Mesenchymal stem cell (in vitro differentiated cells and primary cell): ENCODE results near the gene OR51A4.
A peak's percentile ranks its signal among the peaks of the same experiment; 100 is the strongest.

Source experiments
- DNase-seq: peaks from one replicate; pipeline ENCODE4 v3.0.0-alpha.2; 2013
- H2AFZ ChIP-seq: one replicate; pipeline ENCODE4 v1.6.1; 2013; ENCODE audit warnings: low read depth, mild to moderate bottlenecking, control low read depth, inconsistent platforms, low read length, moderate library complexity
- H2AK5ac ChIP-seq: 2 replicates; pipeline ENCODE4 v1.6.1; 2013; ENCODE audit warnings: low read length, moderate library complexity, mild to moderate bottlenecking, inconsistent platforms; ENCODE audit not compliant: severe bottlenecking
- H2BK120ac ChIP-seq: one replicate; pipeline ENCODE4 v1.6.1; 2013; ENCODE audit warnings: low read depth, mild to moderate bottlenecking, inconsistent platforms, low read length, moderate library complexity
- H2BK12ac ChIP-seq, 2 experiments: one replicate each; pipeline ENCODE4 v1.6.1; 2013; ENCODE audit warnings: inconsistent platforms in 2 of 2, low read length in 2 of 2, mild to moderate bottlenecking in 2 of 2, moderate library complexity in 2 of 2, control low read depth in 1 of 2
- H2BK15ac ChIP-seq: one replicate; pipeline ENCODE4 v1.6.1; 2013; ENCODE audit warnings: mild to moderate bottlenecking, low read depth, inconsistent platforms; ENCODE audit not compliant: poor library complexity, severe bottlenecking
- H2BK5ac ChIP-seq: 2 replicates; pipeline ENCODE4 v1.6.1; 2013; ENCODE audit warnings: low read depth, mild to moderate bottlenecking, low read length, control low read depth, inconsistent platforms; ENCODE audit not compliant: poor library complexity, severe bottlenecking
- H3K14ac ChIP-seq, 2 experiments: one replicate each; pipeline ENCODE4 v1.6.1; 2013; ENCODE audit warnings: inconsistent platforms in 2 of 2, low read length in 2 of 2, control low read depth in 1 of 2, mild to moderate bottlenecking in 1 of 2, moderate library complexity in 1 of 2
- H3K18ac ChIP-seq, 2 experiments: one replicate each; pipeline ENCODE4 v1.6.1; 2013; ENCODE audit warnings: inconsistent platforms in 2 of 2, low read length in 2 of 2, control low read depth in 1 of 2, low read depth in 1 of 2, mild to moderate bottlenecking in 1 of 2
- H3K23ac ChIP-seq, 2 experiments: one replicate each; pipeline ENCODE4 v1.6.1; 2013; ENCODE audit warnings: inconsistent platforms in 2 of 2, low read length in 2 of 2, mild to moderate bottlenecking in 2 of 2, moderate library complexity in 2 of 2, control low read depth in 1 of 2
- H3K27ac ChIP-seq: 2 replicates; pipeline ENCODE4 v1.5.1; 2013; ENCODE audit warnings: mild to moderate bottlenecking, moderate library complexity, low read length, control low read depth, inconsistent platforms; ENCODE audit not compliant: poor library complexity, severe bottlenecking
- H3K27me3 ChIP-seq, 2 experiments: 2 replicates each; pipeline versions ENCODE4 v1.6.1 to v1.7.0; 2013; ENCODE audit warnings: low read length in 2 of 2, mild to moderate bottlenecking in 2 of 2, moderate library complexity in 2 of 2, control low read depth in 1 of 2, inconsistent platforms in 1 of 2; ENCODE audit not compliant: control insufficient read depth in 1 of 2, insufficient read depth in 1 of 2
- H3K36me3 ChIP-seq, 2 experiments: 2 replicates each; pipeline versions ENCODE4 v1.6.1 to v1.7.0; 2013; ENCODE audit warnings: low read length in 2 of 2, control low read depth in 1 of 2, inconsistent platforms in 1 of 2, low read depth in 1 of 2, mild to moderate bottlenecking in 1 of 2; ENCODE audit not compliant: insufficient read depth in 2 of 2, control insufficient read depth in 1 of 2
- H3K4ac ChIP-seq, 2 experiments: one replicate each; pipeline ENCODE4 v1.6.1; 2013; ENCODE audit warnings: inconsistent platforms in 2 of 2, low read length in 2 of 2, mild to moderate bottlenecking in 2 of 2, moderate library complexity in 2 of 2, control low read depth in 1 of 2, low read depth in 1 of 2
- H3K4me1 ChIP-seq: 2 replicates; pipeline ENCODE4 v1.6.1; 2013; ENCODE audit warnings: low read depth, low read length, control low read depth; ENCODE audit not compliant: control insufficient read depth, insufficient read depth
- H3K4me2 ChIP-seq: 2 replicates; pipeline ENCODE4 v1.6.1; 2013; ENCODE audit warnings: low read length, mild to moderate bottlenecking, inconsistent platforms; ENCODE audit not compliant: poor library complexity, severe bottlenecking
- H3K4me3 ChIP-seq, 2 experiments: 2 replicates each; pipeline versions ENCODE4 v1.5.1 to v1.7.0; 2013; ENCODE audit warnings: low read length in 2 of 2, mild to moderate bottlenecking in 2 of 2, control low read depth in 1 of 2, low read depth in 1 of 2; ENCODE audit not compliant: insufficient read depth in 1 of 2
- H3K79me1 ChIP-seq: replicated peaks from 2 replicates; pipeline ENCODE4 v1.6.1; 2013; ENCODE audit warnings: mild to moderate bottlenecking, control low read depth, low read length, inconsistent platforms; ENCODE audit not compliant: poor library complexity, severe bottlenecking
- H3K9ac ChIP-seq: 2 replicates; pipeline ENCODE4 v1.7.0; 2013; ENCODE audit warnings: mild to moderate bottlenecking, low read length, moderate library complexity
- H3K9me3 ChIP-seq: 2 replicates; pipeline ENCODE4 v1.7.0; 2013; ENCODE audit warnings: mild to moderate bottlenecking, low read length; ENCODE audit not compliant: control insufficient read depth
- H4K8ac ChIP-seq: one replicate; pipeline ENCODE4 v1.6.1; 2013; ENCODE audit warnings: inconsistent platforms, mild to moderate bottlenecking, low read length, moderate library complexity
- H4K91ac ChIP-seq: one replicate; pipeline ENCODE4 v1.6.1; 2013; ENCODE audit warnings: mild to moderate bottlenecking, low read length, inconsistent platforms
- WGBS: methylation state at CpG from one replicate; pipeline ENCODE4 v1.1.7; 2013; ENCODE audit warnings: mixed read lengths; 5-methylcytosine and 5-hydroxymethylcytosine counted together

The OR51A4 gene

GRCh38 chr11:4982678-4983077 is 35.3 kb upstream of the OR51A4 start:
- H2BK12ac ChIP-seq, result no peak overlapping the region
- no peaks in the 10 kb centered on the region for H3K27me3 ChIP-seq
- no peak overlapping the region for H4K91ac ChIP-seq
- H3K4me3 ChIP-seq, result no peak overlapping the region
- no peak overlapping the region for H3K14ac ChIP-seq
- H3K27ac ChIP-seq, result no peak overlapping the region
- H3K79me1 ChIP-seq, result no peaks in the 10 kb centered on the region
- no peaks in the 10 kb centered on the region for H3K9me3 ChIP-seq
- no peak overlapping the region for H3K9ac ChIP-seq
- H3K4ac ChIP-seq, result no peak overlapping the region
- DNase-seq, result no peak
- WGBS, result 80% methylated on average over 1 of the region's 3 CpGs
- peaks cover 2% of the 10 kb centered on the region for H3K4me1 ChIP-seq
- H3K23ac ChIP-seq, result no peak overlapping the region
- no peak overlapping the region for H3K18ac ChIP-seq
- H4K8ac ChIP-seq, result no peak overlapping the region
- H2AFZ ChIP-seq, result no peak overlapping the region
- no peak overlapping the region for H2AK5ac ChIP-seq
- no peaks in the 10 kb centered on the region for H3K36me3 ChIP-seq
- no peak overlapping the region for H2BK15ac ChIP-seq
- no peak overlapping the region for H3K4me2 ChIP-seq
- H2BK5ac ChIP-seq, result no peak overlapping the region
- no peak overlapping the region for H2BK120ac ChIP-seq

GRCh38 chr11:4979036-4979435 is 31.6 kb upstream of the OR51A4 start:
- DNase-seq, result no peak

GRCh38 chr11:4975436-4975835 is 28.0 kb upstream of the OR51A4 start:
- no peak overlapping the region for H2AFZ ChIP-seq
- 82% methylated on average over 3 of the region's 5 CpGs for WGBS

More at GRCh38 chr11:4979036-4979435, 31.6 kb upstream of the OR51A4 start:
- H4K91ac ChIP-seq, result no peak overlapping the region
- H3K79me1 ChIP-seq, result no peaks in the 10 kb centered on the region
- no peak overlapping the region for H3K27ac ChIP-seq
- H4K8ac ChIP-seq, result no peak overlapping the region
- H2BK5ac ChIP-seq, result no peak overlapping the region
- H3K14ac ChIP-seq, result no peak overlapping the region
- no peak overlapping the region for H2AFZ ChIP-seq
- H3K23ac ChIP-seq, result no peak overlapping the region
- no peak overlapping the region for H3K4ac ChIP-seq
- no peaks in the 10 kb centered on the region for H3K36me3 ChIP-seq
- no peak overlapping the region for H2BK15ac ChIP-seq
- H3K4me1 ChIP-seq, result peaks cover 2% of the 10 kb centered on the region
- H3K18ac ChIP-seq, result no peak overlapping the region
- H3K4me2 ChIP-seq, result no peak overlapping the region
- H3K9ac ChIP-seq, result no peak overlapping the region
- no peaks in the 10 kb centered on the region for H3K9me3 ChIP-seq
- H2BK120ac ChIP-seq, result no peak overlapping the region
- WGBS, result 66% methylated on average over 3 of the region's 3 CpGs
- H3K4me3 ChIP-seq, result no peak overlapping the region
- H2BK12ac ChIP-seq, result no peak overlapping the region
- H3K27me3 ChIP-seq, result no peaks in the 10 kb centered on the region
- no peak overlapping the region for H2AK5ac ChIP-seq

GRCh38 chr11:4962816-4963215 is 15.4 kb upstream of the OR51A4 start:
- DNase-seq, result peak; percentile 2
- no CpG with 5 or more reads among the region's 1 CpG for WGBS
- Histone ChIP-seq H3K27ac (no peak overlapping the region), H3K9ac (no peak overlapping the region), H3K27me3 (no peaks in the 10 kb centered on the region), H3K4me2 (no peak overlapping the region), H3K4me3 (no peak overlapping the region), H4K8ac (no peak overlapping the region), H3K36me3 (no peaks in the 10 kb centered on the region), H4K91ac (no peak overlapping the region), H3K4ac (no peak overlapping the region), H3K79me1 (no peaks in the 10 kb centered on the region), H2AK5ac (no peak overlapping the region), H3K4me1 (no peaks in the 10 kb centered on the region), H2AFZ (no peak overlapping the region), H2BK15ac (no peak overlapping the region), H2BK5ac (no peak overlapping the region), H3K9me3 (no peaks in the 10 kb centered on the region), H3K23ac (no peak overlapping the region), H3K14ac (no peak overlapping the region), H2BK120ac (no peak overlapping the region), H2BK12ac (no peak overlapping the region), H3K18ac (no peak overlapping the region)

More at GRCh38 chr11:4975436-4975835, 28.0 kb upstream of the OR51A4 start:
- no peak overlapping the region for H3K4me3 ChIP-seq
- no peak overlapping the region for H3K14ac ChIP-seq
- H3K18ac ChIP-seq, result no peak overlapping the region
- no peaks in the 10 kb centered on the region for H3K27me3 ChIP-seq
- no peak for DNase-seq
- H3K9me3 ChIP-seq, result no peaks in the 10 kb centered on the region
- H3K4me1 ChIP-seq, result no peaks in the 10 kb centered on the region
- no peak overlapping the region for H3K9ac ChIP-seq
- H2BK12ac ChIP-seq, result no peak overlapping the region
- H4K91ac ChIP-seq, result no peak overlapping the region
- H3K4me2 ChIP-seq, result no peak overlapping the region
- no peak overlapping the region for H2BK15ac ChIP-seq
- no peaks in the 10 kb centered on the region for H3K36me3 ChIP-seq
- no peak overlapping the region for H4K8ac ChIP-seq
- no peaks in the 10 kb centered on the region for H3K79me1 ChIP-seq
- H3K23ac ChIP-seq, result no peak overlapping the region
- no peak overlapping the region for H2BK120ac ChIP-seq
- H3K27ac ChIP-seq, result no peak overlapping the region
- H3K4ac ChIP-seq, result no peak overlapping the region
- H2AK5ac ChIP-seq, result no peak overlapping the region
- H2BK5ac ChIP-seq, result no peak overlapping the region
